PFSK-1 (cell line): ENCODE results near the gene DCTN3.

Source experiments
- POLR2AphosphoS5 ChIP-seq: IDR thresholded peaks from 2 replicates; pipeline ENCODE4 v1.6.1; 2012; ENCODE audit warnings: low read depth, mild to moderate bottlenecking, control low read depth, low read length, moderate library complexity
- TF ChIP-seq, protein P1 (sequence below), 2 experiments: IDR thresholded peaks; 2 replicates each; pipeline versions ENCODE4 v1.6.1 to v1.8.0; 2011 to 2012; ENCODE audit warnings: low read depth in 2 of 2, low read length in 2 of 2, control low read depth in 1 of 2, inconsistent platforms in 1 of 2, mild to moderate bottlenecking in 1 of 2, moderate library complexity in 1 of 2; ENCODE audit not compliant: insufficient read depth in 1 of 2

DNA sequence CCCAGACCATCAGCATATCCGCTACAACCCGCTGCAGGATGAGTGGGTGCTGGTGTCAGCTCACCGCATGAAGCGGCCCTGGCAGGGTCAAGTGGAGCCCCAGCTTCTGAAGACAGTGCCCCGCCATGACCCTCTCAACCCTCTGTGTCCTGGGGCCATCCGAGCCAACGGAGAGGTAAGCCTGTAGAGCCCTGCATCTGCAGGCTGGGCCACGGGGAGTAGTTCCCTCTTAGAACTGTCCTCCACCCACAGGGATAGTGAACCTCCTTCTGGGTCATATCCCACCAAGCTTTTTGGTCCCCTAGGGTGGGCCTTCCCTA is 26.7 kb upstream of the DCTN3 start:
- TF ChIP-seq POLR2AphosphoS5, result no peak
- TF ChIP-seq, protein P1, sequence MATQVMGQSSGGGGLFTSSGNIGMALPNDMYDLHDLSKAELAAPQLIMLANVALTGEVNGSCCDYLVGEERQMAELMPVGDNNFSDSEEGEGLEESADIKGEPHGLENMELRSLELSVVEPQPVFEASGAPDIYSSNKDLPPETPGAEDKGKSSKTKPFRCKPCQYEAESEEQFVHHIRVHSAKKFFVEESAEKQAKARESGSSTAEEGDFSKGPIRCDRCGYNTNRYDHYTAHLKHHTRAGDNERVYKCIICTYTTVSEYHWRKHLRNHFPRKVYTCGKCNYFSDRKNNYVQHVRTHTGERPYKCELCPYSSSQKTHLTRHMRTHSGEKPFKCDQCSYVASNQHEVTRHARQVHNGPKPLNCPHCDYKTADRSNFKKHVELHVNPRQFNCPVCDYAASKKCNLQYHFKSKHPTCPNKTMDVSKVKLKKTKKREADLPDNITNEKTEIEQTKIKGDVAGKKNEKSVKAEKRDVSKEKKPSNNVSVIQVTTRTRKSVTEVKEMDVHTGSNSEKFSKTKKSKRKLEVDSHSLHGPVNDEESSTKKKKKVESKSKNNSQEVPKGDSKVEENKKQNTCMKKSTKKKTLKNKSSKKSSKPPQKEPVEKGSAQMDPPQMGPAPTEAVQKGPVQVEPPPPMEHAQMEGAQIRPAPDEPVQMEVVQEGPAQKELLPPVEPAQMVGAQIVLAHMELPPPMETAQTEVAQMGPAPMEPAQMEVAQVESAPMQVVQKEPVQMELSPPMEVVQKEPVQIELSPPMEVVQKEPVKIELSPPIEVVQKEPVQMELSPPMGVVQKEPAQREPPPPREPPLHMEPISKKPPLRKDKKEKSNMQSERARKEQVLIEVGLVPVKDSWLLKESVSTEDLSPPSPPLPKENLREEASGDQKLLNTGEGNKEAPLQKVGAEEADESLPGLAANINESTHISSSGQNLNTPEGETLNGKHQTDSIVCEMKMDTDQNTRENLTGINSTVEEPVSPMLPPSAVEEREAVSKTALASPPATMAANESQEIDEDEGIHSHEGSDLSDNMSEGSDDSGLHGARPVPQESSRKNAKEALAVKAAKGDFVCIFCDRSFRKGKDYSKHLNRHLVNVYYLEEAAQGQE (IDR thresholded peaks at IDR 0.05; ENCODE audit: insufficient read depth in 1 of 2, low read depth in 2 of 2, low read length in 2 of 2), result no peak
